GM13977 (cell line): ENCODE measurements around the gene MYH3.

ENCODE experiments used
- DNase-seq: peaks from one replicate; pipeline ENCODE4 v3.0.0; 2012; ENCODE audit warnings: low spot score
- in situ Hi-C: fragments of 300-500 bp; cut with MboI; formaldehyde crosslinking; loops from one replicate; pipeline ENCODE4 v1.12.0; 2022; ENCODE audit warnings: low sequenced_read_pairs, low pct_unique_long_range_greater_than_20kb, mixed read lengths, inconsistent platforms; ENCODE audit not compliant: unreplicated experiment
- TF ChIP-seq, protein P1 (sequence below): IDR thresholded peaks from 2 replicates; pipeline ENCODE4 v1.5.1; 2012; ENCODE audit warnings: mild to moderate bottlenecking, control low read depth; ENCODE audit not compliant: insufficient read depth; ENCODE audit errors: extremely low read depth, missing control alignments

The MYH3 gene

DNA sequence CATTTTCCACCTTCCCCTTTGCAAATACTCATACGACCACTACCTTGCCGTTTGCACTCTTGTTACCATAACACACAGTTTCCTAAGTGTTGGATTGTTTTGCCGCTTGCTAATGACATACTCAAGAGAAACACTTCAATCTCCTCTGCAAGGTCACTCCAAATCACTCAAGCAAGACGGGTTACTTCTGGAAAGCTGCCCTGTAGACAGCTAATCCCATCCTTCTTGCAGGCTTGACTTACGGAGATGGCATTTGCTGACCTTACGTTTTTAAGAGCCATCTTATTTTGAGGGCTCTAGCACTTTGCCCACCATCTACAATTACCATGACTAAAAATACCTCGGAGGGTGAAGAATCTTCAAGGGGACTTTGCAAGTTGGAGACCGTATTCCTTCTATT lies 46.2 kb downstream of the MYH3 start:
- no peak for DNase-seq
- TF ChIP-seq, protein P1, sequence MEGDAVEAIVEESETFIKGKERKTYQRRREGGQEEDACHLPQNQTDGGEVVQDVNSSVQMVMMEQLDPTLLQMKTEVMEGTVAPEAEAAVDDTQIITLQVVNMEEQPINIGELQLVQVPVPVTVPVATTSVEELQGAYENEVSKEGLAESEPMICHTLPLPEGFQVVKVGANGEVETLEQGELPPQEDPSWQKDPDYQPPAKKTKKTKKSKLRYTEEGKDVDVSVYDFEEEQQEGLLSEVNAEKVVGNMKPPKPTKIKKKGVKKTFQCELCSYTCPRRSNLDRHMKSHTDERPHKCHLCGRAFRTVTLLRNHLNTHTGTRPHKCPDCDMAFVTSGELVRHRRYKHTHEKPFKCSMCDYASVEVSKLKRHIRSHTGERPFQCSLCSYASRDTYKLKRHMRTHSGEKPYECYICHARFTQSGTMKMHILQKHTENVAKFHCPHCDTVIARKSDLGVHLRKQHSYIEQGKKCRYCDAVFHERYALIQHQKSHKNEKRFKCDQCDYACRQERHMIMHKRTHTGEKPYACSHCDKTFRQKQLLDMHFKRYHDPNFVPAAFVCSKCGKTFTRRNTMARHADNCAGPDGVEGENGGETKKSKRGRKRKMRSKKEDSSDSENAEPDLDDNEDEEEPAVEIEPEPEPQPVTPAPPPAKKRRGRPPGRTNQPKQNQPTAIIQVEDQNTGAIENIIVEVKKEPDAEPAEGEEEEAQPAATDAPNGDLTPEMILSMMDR: no peak
- in situ Hi-C loops: loop anchor here (25.0 kb wide), 2 partner anchors 274 to 649 kb away; no protein-coding TSS in a partner anchor

DNA sequence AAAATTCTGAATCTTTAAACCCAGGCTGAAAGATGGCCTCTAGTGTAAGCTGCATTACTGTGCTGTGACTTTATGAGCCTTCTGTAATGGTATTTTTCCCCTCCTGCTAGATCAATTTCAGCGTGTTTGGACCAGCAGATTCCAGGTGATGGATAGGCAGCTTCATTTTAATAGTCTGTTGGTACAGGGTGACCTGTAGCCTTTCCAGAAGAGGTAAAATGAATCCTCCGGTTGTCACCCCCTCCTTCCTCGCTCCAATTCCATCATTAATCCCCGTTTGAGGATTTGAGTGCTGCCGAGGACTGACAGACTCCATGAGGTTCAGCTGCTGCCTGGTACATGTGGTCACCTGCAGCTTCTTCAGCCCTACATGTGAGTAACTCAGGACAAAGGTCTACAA lies 48.9 kb downstream of the MYH3 start:
- TF ChIP-seq, protein P1: no peak
- in situ Hi-C loops: loop anchor here (25.0 kb wide), 2 partner anchors 271 to 646 kb away; no protein-coding TSS in a partner anchor
- DNase-seq: no peak

DNA sequence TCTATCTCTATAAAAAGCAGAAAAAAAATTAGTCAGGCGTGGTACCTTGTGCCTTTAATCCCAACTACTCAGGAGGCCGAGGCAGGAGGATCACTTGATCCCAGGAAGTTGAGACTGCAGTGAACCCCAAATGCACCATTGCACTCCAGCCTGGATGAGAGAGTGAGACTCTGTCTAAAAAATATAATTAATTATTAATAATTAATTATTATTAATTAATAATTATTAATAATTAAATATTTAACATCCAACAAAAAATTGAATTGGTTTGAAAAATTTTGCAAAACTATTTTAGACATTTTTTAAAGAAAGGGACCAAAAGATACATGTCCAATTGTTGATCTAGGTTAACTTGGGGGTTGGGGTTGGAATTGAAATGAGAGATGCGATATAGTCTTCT lies 51.0 kb downstream of the MYH3 start:
- TF ChIP-seq, protein P1: no peak
- no peak for DNase-seq
- in situ Hi-C loops: loop anchor here (25.0 kb wide), 2 partner anchors 269 to 644 kb away; no protein-coding TSS in a partner anchor

GRCh38 chr17:10605221-10605783 lies 51.8 kb downstream of the MYH3 start:
- TF ChIP-seq, protein P1: no peak
- DNase-seq: no peak
- in situ Hi-C loops: loop anchor here (25.0 kb wide), 2 partner anchors 268 to 643 kb away; no protein-coding TSS in a partner anchor

DNA sequence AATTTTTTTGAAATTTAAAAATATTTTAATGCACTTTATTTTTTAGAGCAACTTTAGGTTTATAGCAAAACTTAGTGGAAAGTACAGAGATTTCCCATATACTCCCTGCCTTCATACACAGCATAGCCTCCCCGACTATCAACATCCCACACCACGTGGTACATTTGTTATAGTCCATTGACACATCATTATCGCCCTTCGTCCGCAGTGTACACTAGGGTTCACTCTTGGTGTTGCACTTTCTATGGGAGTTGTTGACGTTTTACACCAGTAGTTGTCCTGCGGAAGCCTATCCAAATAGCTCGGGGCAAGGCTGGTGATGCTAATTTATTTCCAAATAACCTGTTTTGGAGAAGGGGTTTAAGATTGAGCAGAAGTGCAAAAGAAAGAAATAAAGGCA lies 52.6 kb downstream of the MYH3 start:
- TF ChIP-seq, protein P1: no peak
- DNase-seq: no peak
- in situ Hi-C loops: loop anchor here (25.0 kb wide), 2 partner anchors 267 to 642 kb away; no protein-coding TSS in a partner anchor

GRCh38 chr17:10603931-10604330 lies 53.2 kb downstream of the MYH3 start:
- no peak for DNase-seq
- in situ Hi-C loops: loop anchor here (25.0 kb wide), 2 partner anchors 267 to 642 kb away; no protein-coding TSS in a partner anchor
- TF ChIP-seq, protein P1: no peak
